Fibroblast of villous mesenchyme (primary cell): ENCODE results near the gene NEUROG1. TPM values are rescaled to one million over a fixed set of nuclear protein-coding genes. Genes with fewer than 3 reads are reported as not detected.
"Not testable (repeated sequence)": the region's sequence is repeated elsewhere in the genome, so short reads cannot be mapped to it uniquely, and the experiment has no call there.

Experiments used
- DNase-seq: peaks from one replicate; pipeline ENCODE4 v3.0.0-alpha.2; 2010; ENCODE audit warnings: low read depth
- H3K4me3 ChIP-seq: 2 replicates; pipeline ENCODE4 v1.5.1; 2011; ENCODE audit warnings: low read depth, mild to moderate bottlenecking, low read length
- CTCF ChIP-seq: IDR thresholded peaks from 2 replicates; pipeline ENCODE4 v1.5.1; 2012; ENCODE audit warnings: low read depth, mild to moderate bottlenecking, low read length; ENCODE audit not compliant: insufficient read depth
- total RNA-seq: library from RNA; depleted of rRNA; stranded (reverse); fragments of >200 nt; gene quantifications from 2 replicates; pipeline ENCODE4 v1.2.3, GENCODE V29; 2012

The NEUROG1 gene
- total RNA-seq, 1 donor = not detected

- no peak overlapping the region for H3K4me3 ChIP-seq
- TF ChIP-seq CTCF = no peak
- no peak for DNase-seq
These were observed 2.5 kb upstream of the NEUROG1 start for GRCh38 chr5:135538261-135538660.

GRCh38 chr5:135537745-135538144 is 2.0 kb upstream of the NEUROG1 start:
- H3K4me3 ChIP-seq = no peak overlapping the region
- TF ChIP-seq CTCF = no peak
- DNase-seq = no peak

GRCh38 chr5:135537271-135537670 is 1.5 kb upstream of the NEUROG1 start:
- no peak overlapping the region for H3K4me3 ChIP-seq
- DNase-seq = no peak
- no peak for TF ChIP-seq CTCF

GRCh38 chr5:135535420-135535819 is 344 bp downstream of the NEUROG1 start:
- H3K4me3 ChIP-seq = no peak overlapping the region
- no peak for DNase-seq
- TF ChIP-seq CTCF = no peak

- TF ChIP-seq CTCF = no peak
- no peak for DNase-seq
- H3K4me3 ChIP-seq = no peak overlapping the region
These were observed 950 bp downstream of the NEUROG1 start for GRCh38 chr5:135534609-135535419.

- no peak overlapping the region for H3K4me3 ChIP-seq
- TF ChIP-seq CTCF = no peak
- DNase-seq = no peak
These were observed 2.0 kb downstream of the NEUROG1 start for GRCh38 chr5:135533794-135534193.

GRCh38 chr5:135533334-135533733 is 2.4 kb downstream of the NEUROG1 start:
- TF ChIP-seq CTCF = no peak
- no peak overlapping the region for H3K4me3 ChIP-seq
- no peak for DNase-seq

- not testable (repeated sequence) for DNase-seq, H3K4me3 ChIP-seq
These were observed 6.2 kb downstream of the NEUROG1 start for GRCh38 chr5:135529576-135529975.
